Measurements from ENCODE around the gene CEP170.
"Not testable (repeated sequence)": the region's sequence is repeated elsewhere in the genome, so short reads cannot be mapped to it uniquely, and the experiment has no call there.

GRCh38 chr1:243114769-243115168 is 140.3 kb downstream of the CEP170 start:
- not testable (repeated sequence) for TF ChIP-seq POLR2AphosphoS5 (IDR thresholded peaks at IDR 0.05; ENCODE audit: borderline replicate concordance, low read depth, low read length); EZH2 (IDR thresholded peaks at IDR 0.05)
